ENCODE results near the gene NCOA3.

Gene NCOA3

DNA sequence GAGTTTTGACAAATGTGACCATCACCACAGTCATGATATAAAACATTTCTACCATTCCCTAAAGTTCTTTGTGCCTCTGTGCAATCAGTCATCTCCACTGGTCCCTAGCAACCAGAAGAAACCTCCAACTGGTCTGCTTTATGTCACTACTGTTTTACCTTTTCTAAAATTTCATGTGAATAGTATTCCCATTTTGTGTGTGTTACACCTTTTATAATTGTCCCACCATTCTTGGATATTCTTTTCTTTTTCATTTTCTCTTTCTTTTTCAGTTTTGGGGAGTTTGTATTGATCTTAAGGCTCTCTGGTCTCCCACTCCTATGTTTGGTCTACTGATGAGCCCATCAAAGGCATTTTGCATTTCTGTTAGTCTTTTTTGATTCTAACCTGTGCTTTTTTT is 95.4 kb downstream of the NCOA3 start:
- Histone ChIP-seq H2AFZ (ENCODE audit: low read depth, low read length) (no peak overlapping the region), H4K91ac (ENCODE audit: low read length) (no peak overlapping the region), H2AK5ac (ENCODE audit: low read length, severe bottlenecking) (no peak overlapping the region), H3K18ac (ENCODE audit: low read depth in 1 of 2, low read length in 2 of 2) (no peak overlapping the region), H2BK120ac (ENCODE audit: low read depth, low read length) (no peak overlapping the region), H2BK15ac (ENCODE audit: low read depth, poor library complexity, severe bottlenecking) (no peak overlapping the region), H3K4me1 (ENCODE audit: control insufficient read depth, insufficient read depth, low read depth, low read length) (peaks cover 4% of the 10 kb centered on the region), H3K23ac (ENCODE audit: low read length in 2 of 2) (no peak overlapping the region), H3K4me2 (ENCODE audit: low read length, poor library complexity, severe bottlenecking) (no peak overlapping the region), H3K27ac (ENCODE audit: low read length, poor library complexity, severe bottlenecking) (no peak overlapping the region), H3K14ac (ENCODE audit: low read length in 2 of 2) (no peak overlapping the region), H3K27me3 (ENCODE audit: control insufficient read depth in 1 of 2, insufficient read depth in 1 of 2, low read length in 2 of 2) (no peaks in the 10 kb centered on the region), H3K79me1 (replicated peaks; ENCODE audit: low read length, poor library complexity, severe bottlenecking) (peaks cover 13% of the 10 kb centered on the region), H2BK5ac (ENCODE audit: low read depth, low read length, poor library complexity, severe bottlenecking) (no peak overlapping the region), H3K4me3 (ENCODE audit: insufficient read depth in 1 of 2, low read depth in 1 of 2, low read length in 2 of 2) (no peak overlapping the region), H2BK12ac (ENCODE audit: low read length in 2 of 2) (no peak overlapping the region), H3K4ac (ENCODE audit: low read depth in 1 of 2, low read length in 2 of 2) (no peak overlapping the region), H3K9me3 (ENCODE audit: control insufficient read depth, low read length) (no peaks in the 10 kb centered on the region), H3K9ac (ENCODE audit: low read length) (no peak overlapping the region), H3K36me3 (ENCODE audit: control insufficient read depth in 1 of 2, insufficient read depth in 2 of 2, low read depth in 1 of 2, low read length in 2 of 2) (peaks cover 0 to 15% of the 10 kb centered on the region in 2 experiments), H4K8ac (ENCODE audit: low read length) (no peak overlapping the region)
- DNase-seq = no peak

DNA sequence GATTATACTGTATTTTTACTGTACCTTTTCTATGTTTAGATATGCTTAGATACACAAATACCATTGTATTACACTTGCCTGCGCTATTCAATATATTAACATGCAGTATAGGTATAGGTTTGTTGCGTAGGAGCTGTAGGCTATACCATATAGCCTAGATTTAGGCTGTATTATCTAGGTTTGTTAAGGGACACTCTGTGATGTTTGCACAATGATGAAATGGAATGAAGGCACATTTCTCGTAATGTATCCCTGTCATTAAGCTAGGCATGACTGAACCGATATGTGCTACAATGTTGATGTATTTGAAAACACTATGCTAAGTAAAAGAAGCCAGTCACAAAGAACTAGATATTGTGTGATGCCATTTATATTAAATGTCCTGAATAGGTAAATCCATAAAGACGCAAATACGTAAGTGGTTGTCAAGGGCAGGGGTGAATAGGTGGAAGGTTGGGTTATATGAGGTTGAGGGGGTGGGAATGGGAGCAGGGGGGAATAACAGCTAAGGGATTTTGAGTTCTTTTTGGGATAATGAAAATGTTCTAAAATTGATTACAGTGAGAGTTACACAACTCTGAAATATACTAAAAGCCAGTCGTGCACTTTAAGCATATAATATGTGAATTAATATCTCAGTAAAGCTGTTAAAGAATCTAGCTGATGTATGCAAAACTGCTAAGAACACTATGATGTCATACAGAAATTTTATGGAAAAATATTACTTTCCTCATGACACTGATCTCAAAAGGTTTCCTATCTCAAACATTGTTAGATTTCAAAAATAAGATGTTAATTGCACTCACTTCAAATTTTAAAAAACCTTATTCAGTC is 97.4 kb downstream of the NCOA3 start:
- peaks cover 0 to 12% of the 10 kb centered on the region in 2 experiments for H3K36me3 ChIP-seq (ENCODE audit: control insufficient read depth in 1 of 2, insufficient read depth in 2 of 2, low read depth in 1 of 2, low read length in 2 of 2)
- no peak overlapping the region for H2BK12ac ChIP-seq (ENCODE audit: low read length in 2 of 2)
- H2AFZ ChIP-seq (ENCODE audit: low read depth, low read length) = no peak overlapping the region
- H2BK15ac ChIP-seq (ENCODE audit: low read depth, poor library complexity, severe bottlenecking) = no peak overlapping the region
- H3K4me2 ChIP-seq (ENCODE audit: low read length, poor library complexity, severe bottlenecking) = no peak overlapping the region
- H4K91ac ChIP-seq (ENCODE audit: low read length) = no peak overlapping the region
- peaks cover 3% of the 10 kb centered on the region for H3K4me1 ChIP-seq (ENCODE audit: control insufficient read depth, insufficient read depth, low read depth, low read length)
- no peak overlapping the region for H2BK120ac ChIP-seq (ENCODE audit: low read depth, low read length)
- peaks cover 22% of the 10 kb centered on the region for H3K79me1 ChIP-seq (replicated peaks; ENCODE audit: low read length, poor library complexity, severe bottlenecking)
- no peak overlapping the region for H4K8ac ChIP-seq (ENCODE audit: low read length)
- no peak overlapping the region for H3K4ac ChIP-seq (ENCODE audit: low read depth in 1 of 2, low read length in 2 of 2)
- no peak overlapping the region for H2BK5ac ChIP-seq (ENCODE audit: low read depth, low read length, poor library complexity, severe bottlenecking)
- DNase-seq = no peak
- no peaks in the 10 kb centered on the region for H3K27me3 ChIP-seq (ENCODE audit: control insufficient read depth in 1 of 2, insufficient read depth in 1 of 2, low read length in 2 of 2)
- no peak overlapping the region for H3K14ac ChIP-seq (ENCODE audit: low read length in 2 of 2)
- no peak overlapping the region for H3K9ac ChIP-seq (ENCODE audit: low read length)
- no peaks in the 10 kb centered on the region for H3K9me3 ChIP-seq (ENCODE audit: control insufficient read depth, low read length)
- H3K4me3 ChIP-seq (ENCODE audit: insufficient read depth in 1 of 2, low read depth in 1 of 2, low read length in 2 of 2) = no peak overlapping the region
- H3K18ac ChIP-seq (ENCODE audit: low read depth in 1 of 2, low read length in 2 of 2) = no peak overlapping the region
- 91% methylated on average over 6 of the region's 7 CpGs for WGBS
- H3K27ac ChIP-seq (ENCODE audit: low read length, poor library complexity, severe bottlenecking) = no peak overlapping the region
- no peak overlapping the region for H3K23ac ChIP-seq (ENCODE audit: low read length in 2 of 2)
- H2AK5ac ChIP-seq (ENCODE audit: low read length, severe bottlenecking) = no peak overlapping the region

DNA sequence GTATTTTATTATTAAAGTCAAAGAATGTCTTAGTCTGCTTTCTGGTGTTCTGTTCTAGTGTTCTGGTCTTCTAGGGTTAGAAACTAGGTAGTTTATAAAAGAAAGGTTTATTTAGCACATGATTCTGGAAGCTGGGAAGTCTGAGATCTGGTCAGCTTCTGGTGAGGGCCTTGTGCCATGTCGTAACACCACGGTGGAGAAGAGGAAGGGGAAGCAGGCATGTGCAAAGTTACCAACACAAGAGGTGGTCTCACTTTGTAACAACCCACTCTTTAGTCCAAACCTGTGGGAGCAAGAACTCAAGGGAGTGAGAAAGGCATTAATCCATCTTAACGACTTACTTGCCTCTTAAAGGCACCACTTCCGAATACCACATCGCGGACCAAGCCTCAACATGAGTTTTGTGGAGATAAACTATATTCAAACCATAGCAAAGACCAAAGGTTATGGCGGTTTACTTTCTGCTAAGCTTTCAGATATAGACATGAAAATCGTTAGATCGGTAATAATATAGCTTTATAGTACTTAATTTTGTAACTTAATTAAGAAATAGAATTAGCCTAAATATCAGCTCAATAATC is 99.4 kb downstream of the NCOA3 start:
- Histone ChIP-seq H3K4ac (ENCODE audit: low read depth in 1 of 2, low read length in 2 of 2) (no peak overlapping the region), H3K27me3 (ENCODE audit: control insufficient read depth in 1 of 2, insufficient read depth in 1 of 2, low read length in 2 of 2) (no peaks in the 10 kb centered on the region), H4K8ac (ENCODE audit: low read length) (no peak overlapping the region), H3K4me3 (ENCODE audit: insufficient read depth in 1 of 2, low read depth in 1 of 2, low read length in 2 of 2) (no peak overlapping the region), H3K36me3 (ENCODE audit: control insufficient read depth in 1 of 2, insufficient read depth in 2 of 2, low read depth in 1 of 2, low read length in 2 of 2) (peaks cover 0 to 11% of the 10 kb centered on the region in 2 experiments), H3K79me1 (replicated peaks; ENCODE audit: low read length, poor library complexity, severe bottlenecking) (peaks cover 20% of the 10 kb centered on the region), H3K23ac (ENCODE audit: low read length in 2 of 2) (no peak overlapping the region), H2BK120ac (ENCODE audit: low read depth, low read length) (no peak overlapping the region), H3K27ac (ENCODE audit: low read length, poor library complexity, severe bottlenecking) (no peak overlapping the region), H2BK12ac (ENCODE audit: low read length in 2 of 2) (no peak overlapping the region), H2BK5ac (ENCODE audit: low read depth, low read length, poor library complexity, severe bottlenecking) (no peak overlapping the region), H3K4me2 (ENCODE audit: low read length, poor library complexity, severe bottlenecking) (no peak overlapping the region), H2AFZ (ENCODE audit: low read depth, low read length) (no peak overlapping the region), H4K91ac (ENCODE audit: low read length) (no peak overlapping the region), H3K9me3 (ENCODE audit: control insufficient read depth, low read length) (no peaks in the 10 kb centered on the region), H3K14ac (ENCODE audit: low read length in 2 of 2) (no peak overlapping the region), H2AK5ac (ENCODE audit: low read length, severe bottlenecking) (no peak overlapping the region), H3K4me1 (ENCODE audit: control insufficient read depth, insufficient read depth, low read depth, low read length) (peaks cover 3% of the 10 kb centered on the region), H3K18ac (ENCODE audit: low read depth in 1 of 2, low read length in 2 of 2) (no peak overlapping the region), H3K9ac (ENCODE audit: low read length) (no peak overlapping the region), H2BK15ac (ENCODE audit: low read depth, poor library complexity, severe bottlenecking) (no peak overlapping the region)
- 87% methylated on average over 6 of the region's 9 CpGs for WGBS
- no peak for DNase-seq

DNA sequence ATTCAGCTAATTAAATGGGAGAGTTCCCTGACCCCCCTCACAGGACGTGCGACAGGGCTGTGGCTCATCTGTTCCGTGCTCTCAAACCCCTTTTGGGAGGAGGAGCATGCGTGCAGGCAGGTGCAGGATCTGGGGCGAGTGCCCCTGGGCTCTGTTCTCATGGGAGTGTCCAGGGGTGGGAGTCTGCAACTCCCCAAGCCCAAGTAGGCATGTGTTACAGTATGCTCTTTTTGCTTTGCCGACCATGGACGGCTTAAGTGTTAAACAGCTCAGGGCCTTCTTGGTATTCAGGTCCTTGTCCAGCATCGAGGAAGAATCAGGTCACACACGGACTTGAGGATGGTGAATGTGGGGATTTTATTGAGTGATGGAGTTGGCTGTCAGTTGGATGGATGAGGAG is 101.6 kb downstream of the NCOA3 start:
- Histone ChIP-seq H3K27me3 (ENCODE audit: control insufficient read depth in 1 of 2, insufficient read depth in 1 of 2, low read length in 2 of 2) (no peaks in the 10 kb centered on the region), H2AFZ (ENCODE audit: low read depth, low read length) (no peak overlapping the region), H3K27ac (ENCODE audit: low read length, poor library complexity, severe bottlenecking) (no peak overlapping the region), H3K36me3 (ENCODE audit: control insufficient read depth in 1 of 2, insufficient read depth in 2 of 2, low read depth in 1 of 2, low read length in 2 of 2) (peaks cover 0 to 12% of the 10 kb centered on the region in 2 experiments), H3K9me3 (ENCODE audit: control insufficient read depth, low read length) (no peaks in the 10 kb centered on the region), H4K8ac (ENCODE audit: low read length) (no peak overlapping the region), H3K4me1 (ENCODE audit: control insufficient read depth, insufficient read depth, low read depth, low read length) (no peaks in the 10 kb centered on the region), H2AK5ac (ENCODE audit: low read length, severe bottlenecking) (no peak overlapping the region), H2BK12ac (ENCODE audit: low read length in 2 of 2) (no peak overlapping the region), H2BK15ac (ENCODE audit: low read depth, poor library complexity, severe bottlenecking) (no peak overlapping the region), H3K18ac (ENCODE audit: low read depth in 1 of 2, low read length in 2 of 2) (no peak overlapping the region), H2BK5ac (ENCODE audit: low read depth, low read length, poor library complexity, severe bottlenecking) (no peak overlapping the region), H3K9ac (ENCODE audit: low read length) (no peak overlapping the region), H3K4me2 (ENCODE audit: low read length, poor library complexity, severe bottlenecking) (no peak overlapping the region), H4K91ac (ENCODE audit: low read length) (no peak overlapping the region), H3K14ac (ENCODE audit: low read length in 2 of 2) (no peak overlapping the region), H3K79me1 (replicated peaks; ENCODE audit: low read length, poor library complexity, severe bottlenecking) (peaks cover 24% of the 10 kb centered on the region), H3K23ac (ENCODE audit: low read length in 2 of 2) (no peak overlapping the region), H3K4ac (ENCODE audit: low read depth in 1 of 2, low read length in 2 of 2) (no peak overlapping the region), H3K4me3 (ENCODE audit: insufficient read depth in 1 of 2, low read depth in 1 of 2, low read length in 2 of 2) (no peak overlapping the region), H2BK120ac (ENCODE audit: low read depth, low read length) (no peak overlapping the region)
- 95% methylated on average over 9 of the region's 9 CpGs for WGBS
- no peak for DNase-seq

Measured in mesenchymal stem cell (in vitro differentiated cells and primary cell).